Measurements from ENCODE around the gene GPS2.
"Not testable (repeated sequence)": the region's sequence is repeated elsewhere in the genome, so short reads cannot be mapped to it uniquely, and the experiment has no call there.

Gene GPS2

DNA sequence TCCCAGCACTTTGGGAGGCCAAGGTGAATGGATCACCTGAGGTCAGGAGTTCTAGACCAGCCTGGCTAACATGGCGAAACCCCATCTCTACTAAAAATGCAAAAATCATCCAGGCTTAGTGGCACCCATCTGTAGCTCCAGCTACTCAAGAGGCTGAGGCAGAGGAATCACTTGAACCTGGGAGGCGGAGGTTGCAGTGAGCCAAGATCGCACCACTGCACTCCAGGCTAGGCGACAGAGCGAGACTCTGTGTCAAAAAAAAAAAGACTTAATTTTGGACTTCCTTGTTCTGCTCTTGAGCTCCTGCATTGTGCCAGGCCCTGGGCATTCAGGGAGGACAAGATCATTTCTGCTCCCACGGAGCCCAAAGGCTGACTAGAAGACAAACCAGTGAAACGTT, 22.4 kb upstream of the GPS2 start:
- not testable (repeated sequence) for DNase-seq (ENCODE audit: low read depth in 4 of 4, low spot score in 1 of 4)

DNA sequence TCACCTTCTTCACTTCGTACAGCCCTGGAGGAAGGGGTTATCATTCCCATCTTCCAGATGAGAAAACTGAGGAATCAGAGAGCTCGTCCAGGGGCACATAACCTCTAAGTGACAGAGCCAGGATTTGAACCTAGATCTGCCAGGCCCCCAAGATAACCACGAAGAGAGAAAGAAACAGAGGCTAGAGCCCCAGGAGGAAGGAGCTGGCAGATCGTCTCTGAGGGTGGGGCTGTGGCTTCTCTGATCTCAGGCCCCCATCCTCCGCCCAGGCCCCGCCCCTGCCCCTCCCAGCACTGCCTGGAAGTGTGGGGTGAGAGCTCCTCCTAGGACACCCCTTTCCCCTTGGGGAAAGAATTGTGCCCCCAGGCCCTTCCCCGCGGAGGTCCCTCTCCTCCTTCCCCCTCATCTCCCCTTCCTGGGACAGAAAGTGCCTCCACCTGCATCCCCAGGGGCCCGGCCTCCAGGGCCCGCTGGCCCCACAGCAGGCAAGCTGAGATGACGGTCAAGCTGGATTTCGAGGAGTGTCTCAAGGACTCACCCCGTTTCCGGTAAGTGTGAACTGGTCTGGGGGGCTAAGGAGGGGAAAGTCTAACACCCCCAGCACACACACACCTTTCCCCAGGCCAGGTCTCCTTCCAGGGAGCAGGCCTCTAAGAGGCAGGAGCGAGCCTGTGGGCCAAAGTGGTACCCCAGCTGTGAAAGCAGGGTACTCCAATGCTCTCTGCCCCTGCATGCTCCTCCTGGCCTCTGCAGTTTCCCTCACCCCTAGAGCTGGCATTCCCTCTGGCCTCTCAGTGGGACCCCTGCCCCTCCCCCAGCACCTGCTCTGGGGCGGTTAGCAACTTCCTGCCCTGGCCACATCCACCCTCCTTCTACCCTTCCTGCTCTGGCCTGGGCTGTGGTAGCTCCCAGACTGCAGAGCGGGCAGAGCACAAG, 21.3 kb upstream of the GPS2 start, which contains the start of gene ACAP1:
Gene ACAP1, plus strand, starts transcription at position 290 of the 936 bp plus-strand sequence. Its CDS starts 206 bp downstream, at position 496.
- peak in 3 of 4 experiments; percentile 62 to 89 (median 81) for DNase-seq (ENCODE audit: low read depth in 4 of 4, low spot score in 1 of 4)

- not testable (repeated sequence) for DNase-seq (ENCODE audit: low read depth in 4 of 4, low spot score in 1 of 4)
These were observed 20.6 kb upstream of the GPS2 start for GRCh38 chr17:7335765-7336164.

DNA sequence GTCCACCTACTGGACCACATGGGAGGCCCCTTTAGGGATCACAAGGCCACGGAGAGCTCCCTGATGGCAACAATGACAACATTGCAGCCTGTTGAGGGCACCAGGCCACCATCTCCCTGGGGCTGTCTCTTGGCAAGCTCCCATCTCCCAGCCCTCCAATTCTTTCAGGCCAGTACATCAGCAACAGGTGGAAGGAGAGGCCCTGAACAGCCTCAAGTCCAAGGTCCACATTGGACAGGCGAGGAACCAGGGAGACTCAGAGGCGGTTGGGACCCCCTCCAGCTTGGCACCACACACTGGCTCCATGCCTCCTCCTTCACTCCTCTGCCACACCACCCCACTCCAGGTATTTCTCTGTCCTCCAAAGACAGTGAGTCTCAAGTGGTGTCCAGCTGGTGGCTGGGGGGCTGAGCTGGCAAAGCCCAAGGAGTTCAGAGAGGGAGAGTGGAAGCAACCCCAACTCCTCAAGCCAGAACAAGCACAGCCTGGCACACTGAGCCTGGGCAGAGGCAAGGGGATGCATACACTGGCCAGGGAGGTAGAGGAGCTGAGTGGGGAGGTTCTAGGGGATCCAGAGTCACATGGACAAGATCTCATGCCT, 19.9 kb upstream of the GPS2 start:
- no peak for DNase-seq (ENCODE audit: low read depth in 4 of 4, low spot score in 1 of 4)

DNA sequence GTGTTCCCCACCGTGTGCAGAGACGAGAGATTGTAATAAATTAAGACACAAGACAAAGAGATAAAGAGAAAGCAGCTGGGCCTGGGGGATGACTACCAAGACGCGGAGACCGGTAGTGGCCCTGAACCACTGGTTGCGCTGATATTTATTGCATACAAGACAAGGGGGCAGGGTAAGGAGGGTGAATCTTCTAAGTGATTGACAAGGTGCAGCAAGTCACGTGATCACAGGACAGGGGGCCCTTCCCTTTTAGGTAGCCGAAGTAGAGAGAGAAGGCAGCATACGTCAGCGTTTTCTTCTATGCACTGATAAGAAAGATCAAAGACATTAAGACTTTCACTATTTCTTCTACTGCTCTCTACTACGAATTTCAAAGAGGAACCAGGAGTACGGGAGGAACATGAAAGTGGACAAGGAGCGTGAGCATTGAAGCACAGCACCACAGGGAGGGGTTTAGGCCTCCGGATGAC, 17.5 kb upstream of the GPS2 start:
- DNase-seq (ENCODE audit: low read depth in 4 of 4, low spot score in 1 of 4): not testable (repeated sequence)

DNA sequence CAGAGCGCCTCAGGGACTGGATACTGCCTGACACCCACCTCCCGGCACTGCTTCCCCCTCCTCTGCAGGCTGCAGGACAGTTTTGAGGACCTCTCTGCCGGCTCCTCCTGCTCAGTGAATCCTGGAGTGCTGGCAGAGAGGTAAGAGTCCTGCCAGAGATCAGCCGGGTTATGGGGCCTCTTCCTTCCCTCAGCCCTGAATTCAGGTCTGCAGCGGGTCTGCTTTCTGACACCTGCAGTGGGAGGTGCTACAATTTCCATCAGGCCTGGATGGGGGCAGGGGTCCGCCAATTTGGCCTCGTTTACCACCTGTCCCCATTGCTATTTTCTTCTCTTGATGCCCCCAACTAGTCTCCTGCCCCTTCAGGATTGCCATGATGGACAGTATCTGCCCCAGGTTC, 17.0 kb upstream of the GPS2 start:
- no peak for DNase-seq (ENCODE audit: low read depth in 4 of 4, low spot score in 1 of 4)

DNA sequence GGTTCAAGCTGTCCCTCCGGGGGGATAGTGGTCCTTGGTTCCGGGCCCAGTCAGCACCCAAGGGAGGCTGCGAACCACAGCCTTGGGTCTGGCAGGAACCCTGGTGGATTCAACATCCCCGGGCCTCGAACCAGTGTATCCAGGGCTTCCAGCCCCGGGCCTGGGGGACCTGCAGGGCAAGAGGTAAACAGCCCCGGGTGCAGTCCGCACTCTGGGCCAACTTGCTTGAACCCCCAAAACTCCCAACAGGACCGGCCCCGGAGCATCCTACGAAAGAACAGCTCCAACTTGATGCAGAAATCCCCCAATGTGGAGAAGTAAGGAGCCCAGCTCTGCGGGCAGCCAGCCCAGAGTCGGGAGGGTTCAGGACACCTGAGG, 15.5 kb upstream of the GPS2 start:
- DNase-seq (ENCODE audit: low read depth in 4 of 4, low spot score in 1 of 4): no peak

GRCh38 chr17:7329997-7330637, 15.0 kb upstream of the GPS2 start:
- DNase-seq (ENCODE audit: low read depth in 4 of 4, low spot score in 1 of 4): peak in 3 of 4 experiments; percentile 64 to 75 (median 69)

- DNase-seq (ENCODE audit: low read depth in 4 of 4, low spot score in 1 of 4): peak; percentile 84 to 95 (median 90)
These were observed 14.3 kb upstream of the GPS2 start for GRCh38 chr17:7329374-7329996.

- no peak for DNase-seq (ENCODE audit: low read depth in 4 of 4, low spot score in 1 of 4)
These were observed 13.7 kb upstream of the GPS2 start, which contains the start of gene NEURL4 for GRCh38 chr17:7328840-7329373. TSS of gene NEURL4 (minus strand) at chr17:7329335. CDS start at chr17:7329312, 23 bp downstream.

DNA sequence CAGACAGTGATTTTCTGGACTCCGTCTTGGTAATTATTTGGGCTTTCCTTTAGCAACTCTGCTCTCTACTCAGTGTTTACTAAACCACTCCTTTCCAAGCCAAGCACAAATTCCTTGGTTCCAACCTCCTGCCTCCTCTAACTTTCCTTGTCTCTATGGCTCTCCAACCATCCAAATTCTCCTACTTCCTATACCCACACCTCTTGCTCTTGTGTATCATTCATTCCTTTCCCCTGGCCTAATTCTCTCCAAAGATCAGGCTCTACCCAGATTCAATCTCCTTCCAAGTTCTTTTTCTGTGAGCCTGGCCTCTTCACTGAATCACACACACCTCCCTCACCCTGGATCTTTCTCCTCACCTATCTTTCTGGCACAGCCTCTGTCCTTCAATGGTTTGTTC, 12.8 kb upstream of the GPS2 start:
- DNase-seq (ENCODE audit: low read depth in 4 of 4, low spot score in 1 of 4): no peak

DNA sequence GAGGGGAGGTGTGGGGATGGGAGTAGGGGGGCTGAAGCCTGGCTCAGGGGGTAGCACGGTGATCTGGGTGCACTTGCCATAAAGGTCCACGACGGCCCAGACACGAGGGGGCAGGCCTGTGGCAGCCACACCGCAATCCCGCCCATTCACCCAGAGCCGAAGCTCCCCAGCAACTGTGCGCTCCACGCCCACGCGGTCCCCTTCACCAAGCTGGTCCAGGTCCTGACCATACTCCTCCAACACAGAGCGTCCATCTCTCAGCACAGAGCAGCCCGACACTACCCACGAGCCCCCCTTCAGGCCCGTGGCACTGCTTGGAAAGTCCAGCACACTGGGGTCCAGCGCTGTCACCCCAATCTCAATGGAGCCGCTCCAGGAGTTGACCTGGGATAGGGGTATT, 12.3 kb upstream of the GPS2 start:
- no peak for DNase-seq (ENCODE audit: low read depth in 4 of 4, low spot score in 1 of 4)

DNA sequence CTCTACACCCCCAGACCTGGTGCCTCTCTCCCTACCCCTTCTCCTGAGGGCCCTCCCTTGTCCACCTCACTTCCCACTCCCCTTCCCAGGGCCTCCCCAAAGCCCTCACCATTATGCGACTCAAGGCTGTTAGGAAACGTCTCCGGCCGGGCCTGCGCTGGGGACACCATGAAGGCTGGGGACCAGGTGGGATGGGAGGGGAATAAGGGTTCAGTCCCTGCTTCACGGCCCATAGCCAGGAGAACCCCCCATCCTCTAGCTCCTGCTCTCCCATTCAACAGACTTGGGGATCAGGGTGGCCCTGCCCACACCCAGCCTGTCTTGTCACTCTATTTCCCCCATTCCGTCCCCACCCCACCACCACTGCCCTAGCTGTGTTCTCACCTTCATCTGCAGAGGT, 11.9 kb upstream of the GPS2 start:
- no peak for DNase-seq (ENCODE audit: low read depth in 4 of 4, low spot score in 1 of 4)

DNA sequence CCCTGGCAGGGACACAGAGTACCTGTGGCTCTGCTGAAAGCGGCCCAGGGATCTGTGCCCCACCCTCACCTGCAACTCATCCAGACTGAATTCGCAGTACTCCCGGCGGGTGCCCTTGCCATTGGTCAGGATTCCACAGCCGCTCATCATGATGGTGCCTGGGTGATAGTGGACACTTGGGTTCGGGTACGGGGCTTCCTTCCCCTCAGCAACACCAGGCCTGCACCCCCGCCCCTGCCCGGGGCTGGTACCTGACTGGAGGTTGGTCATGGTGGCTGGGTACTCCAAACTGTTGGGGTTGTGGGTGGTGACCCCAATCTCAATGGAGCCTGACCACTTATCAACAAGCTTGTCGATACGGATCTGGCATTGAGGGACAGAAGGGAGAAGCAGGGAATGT, 11.0 kb upstream of the GPS2 start:
- no peak for DNase-seq (ENCODE audit: low read depth in 4 of 4, low spot score in 1 of 4)

DNA sequence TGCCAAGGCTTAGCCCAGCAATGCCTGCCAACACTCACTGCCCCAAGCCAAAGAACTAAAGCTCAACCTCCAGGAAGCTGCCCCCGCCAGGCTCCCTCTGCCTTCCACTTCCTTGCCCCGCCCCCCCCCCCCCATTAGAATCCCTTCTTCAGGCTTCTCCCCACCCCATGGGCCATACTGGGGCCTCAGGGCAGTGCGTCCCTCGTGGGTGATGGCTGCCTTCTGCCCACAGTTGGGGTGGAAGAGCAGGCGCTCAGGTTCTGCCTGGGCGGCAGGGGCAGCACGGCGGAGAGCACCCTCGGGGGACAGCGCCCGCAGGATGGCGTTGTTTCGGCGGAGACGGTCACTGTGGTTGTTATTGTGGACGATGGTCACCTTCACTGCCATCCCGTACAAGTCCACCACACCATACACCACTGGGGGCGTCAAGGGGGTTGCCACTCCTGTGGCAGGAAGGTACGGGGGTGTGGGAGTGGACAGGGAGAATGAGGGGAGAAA, 9.9 kb upstream of the GPS2 start:
- no peak for DNase-seq (ENCODE audit: low read depth in 4 of 4, low spot score in 1 of 4)

DNA sequence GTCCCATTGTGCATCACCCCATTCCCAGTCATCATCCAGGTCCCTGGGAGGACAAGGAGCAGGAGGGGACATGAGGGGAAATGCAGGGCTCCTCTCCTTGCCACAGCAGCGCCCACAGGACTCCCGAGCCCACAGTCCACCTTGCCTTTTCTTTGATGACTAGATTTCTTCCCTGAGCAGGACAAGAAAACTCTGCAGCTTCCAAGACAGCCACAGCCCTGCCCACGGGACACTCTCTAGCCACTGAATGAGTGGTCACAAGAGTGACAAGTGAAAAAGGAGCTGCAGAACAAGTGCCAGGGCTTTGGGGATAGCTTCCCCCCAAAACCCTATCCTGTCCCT, 9.2 kb upstream of the GPS2 start:
- DNase-seq (ENCODE audit: low read depth in 4 of 4, low spot score in 1 of 4): no peak

GRCh38 chr17:7323731-7324437, 8.7 kb upstream of the GPS2 start:
- peak in 1 of 4 experiments; percentile 41 for DNase-seq (ENCODE audit: low read depth in 4 of 4, low spot score in 1 of 4)

- DNase-seq (ENCODE audit: low read depth in 4 of 4, low spot score in 1 of 4): no peak
These were observed 7.5 kb upstream of the GPS2 start for GRCh38 chr17:7322520-7323194.

- DNase-seq (ENCODE audit: low read depth in 4 of 4, low spot score in 1 of 4): no peak
These were observed 6.3 kb upstream of the GPS2 start for GRCh38 chr17:7321466-7321865.

Measured in stimulated activated CD4-positive, alpha-beta T cell treated with anti-CD3 and anti-CD28 coated beads, Interleukin-1b, Interleukin-23, amount 100 ng/mL, for 24 hours (primary cell).